H4 (cell line): ENCODE measurements around the gene IL17RB. TPM values are rescaled to one million over a fixed set of nuclear protein-coding genes. Genes with fewer than 3 reads are reported as not detected.

Source experiments
- DNase-seq: peaks from one replicate; pipeline ENCODE4 v3.0.0-alpha.2; 2015; ENCODE audit warnings: low spot score
- total RNA-seq: library from RNA; depleted of rRNA; stranded (reverse); fragments of >200 nt; shearing (Covaris generic); gene quantifications from 2 replicates; pipeline ENCODE4 v1.2.3, GENCODE V29; 2014

Gene IL17RB
- total RNA-seq, 1 experiment from 2014 or later = 0.39 TPM

- DNase-seq = no peak
Observed at GRCh38 chr3:53811143-53811927, 35.0 kb upstream of the IL17RB start.

DNA sequence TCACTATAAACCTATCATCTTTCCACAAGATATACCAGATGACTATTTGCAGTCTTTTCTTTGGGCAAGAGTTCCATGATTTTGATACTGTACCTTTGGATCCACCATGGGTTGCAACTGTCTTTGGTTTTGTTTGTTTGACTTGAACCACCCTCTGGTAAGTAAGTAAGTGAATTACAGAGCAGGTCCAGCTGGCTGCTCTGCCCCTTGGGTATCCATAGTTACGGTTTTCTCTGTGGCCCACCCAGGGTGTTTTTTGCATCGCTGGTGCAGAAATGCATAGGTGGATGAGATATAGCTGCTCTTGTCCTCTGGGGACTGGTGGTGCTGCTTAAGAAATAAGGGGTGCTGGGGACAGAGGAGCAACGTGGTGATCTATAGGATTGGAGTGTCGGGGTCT is 33.9 kb upstream of the IL17RB start:
- no peak for DNase-seq

DNA sequence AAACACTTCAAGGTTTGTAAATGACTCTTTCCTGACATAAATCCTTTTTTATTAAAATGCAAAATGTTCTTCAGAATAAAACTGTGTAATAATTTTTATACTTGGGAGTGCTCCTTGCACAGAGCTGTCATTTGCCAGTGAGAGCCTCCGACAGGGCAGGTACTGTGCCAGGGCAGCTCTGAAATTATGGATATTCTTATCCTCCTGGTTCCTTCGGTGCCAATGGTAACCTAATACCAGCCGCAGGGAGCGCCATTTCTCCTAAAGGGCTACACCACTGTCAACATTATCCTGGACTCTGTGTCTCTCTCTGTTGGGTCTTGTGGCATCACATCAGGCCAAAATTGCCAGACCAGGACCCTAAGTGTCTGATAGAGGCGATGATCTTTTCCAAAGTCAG is 33.1 kb upstream of the IL17RB start:
- no peak for DNase-seq

- no peak for DNase-seq
Observed at GRCh38 chr3:53813876-53814275, 32.5 kb upstream of the IL17RB start.

GRCh38 chr3:53815067-53815466 is 31.3 kb upstream of the IL17RB start:
- DNase-seq = no peak

GRCh38 chr3:53815651-53816050 is 30.7 kb upstream of the IL17RB start:
- DNase-seq = no peak

GRCh38 chr3:53816425-53816824 is 29.9 kb upstream of the IL17RB start:
- no peak for DNase-seq

DNA sequence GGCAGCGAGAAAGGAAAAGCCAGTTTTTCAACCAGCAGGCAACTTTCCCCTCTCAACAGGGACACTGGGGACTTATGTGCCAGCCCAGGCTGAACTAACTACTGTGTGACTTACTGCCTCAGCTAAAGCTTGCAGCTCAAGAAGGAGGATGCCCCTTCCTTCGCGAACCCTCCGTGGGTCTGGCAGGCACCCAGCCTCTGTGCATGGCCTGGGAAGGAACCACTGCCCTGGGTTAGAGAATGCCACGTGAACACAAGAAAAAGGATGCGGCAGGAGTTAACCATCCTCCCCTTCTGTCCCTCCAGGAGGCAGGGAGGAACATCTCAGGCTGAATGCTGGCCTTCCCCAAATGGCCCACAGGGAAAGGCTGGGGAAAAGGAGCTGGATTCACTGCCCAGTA is 29.2 kb upstream of the IL17RB start:
- no peak for DNase-seq

DNA sequence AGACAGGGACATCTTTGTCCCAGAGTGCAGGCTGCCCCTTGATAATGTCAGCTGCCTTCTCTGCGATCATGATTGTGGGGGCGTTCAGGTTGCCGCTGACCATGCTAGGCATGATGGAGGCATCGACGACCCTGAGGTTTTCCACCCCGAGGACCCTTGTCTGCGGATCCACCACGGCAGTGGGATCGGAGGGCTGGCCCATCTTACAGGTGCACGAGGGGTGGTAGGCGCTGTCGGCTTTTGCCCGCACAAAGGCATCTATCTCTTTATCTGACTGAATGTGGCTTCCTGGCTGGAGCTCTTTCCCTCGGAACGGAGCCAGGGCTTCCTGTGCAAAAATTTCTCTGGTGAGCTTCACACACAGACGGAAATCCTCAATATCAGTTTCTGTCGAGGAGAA is 28.6 kb upstream of the IL17RB start:
- no peak for DNase-seq

GRCh38 chr3:53818221-53819162 is 27.9 kb upstream of the IL17RB start:
- no peak for DNase-seq

DNA sequence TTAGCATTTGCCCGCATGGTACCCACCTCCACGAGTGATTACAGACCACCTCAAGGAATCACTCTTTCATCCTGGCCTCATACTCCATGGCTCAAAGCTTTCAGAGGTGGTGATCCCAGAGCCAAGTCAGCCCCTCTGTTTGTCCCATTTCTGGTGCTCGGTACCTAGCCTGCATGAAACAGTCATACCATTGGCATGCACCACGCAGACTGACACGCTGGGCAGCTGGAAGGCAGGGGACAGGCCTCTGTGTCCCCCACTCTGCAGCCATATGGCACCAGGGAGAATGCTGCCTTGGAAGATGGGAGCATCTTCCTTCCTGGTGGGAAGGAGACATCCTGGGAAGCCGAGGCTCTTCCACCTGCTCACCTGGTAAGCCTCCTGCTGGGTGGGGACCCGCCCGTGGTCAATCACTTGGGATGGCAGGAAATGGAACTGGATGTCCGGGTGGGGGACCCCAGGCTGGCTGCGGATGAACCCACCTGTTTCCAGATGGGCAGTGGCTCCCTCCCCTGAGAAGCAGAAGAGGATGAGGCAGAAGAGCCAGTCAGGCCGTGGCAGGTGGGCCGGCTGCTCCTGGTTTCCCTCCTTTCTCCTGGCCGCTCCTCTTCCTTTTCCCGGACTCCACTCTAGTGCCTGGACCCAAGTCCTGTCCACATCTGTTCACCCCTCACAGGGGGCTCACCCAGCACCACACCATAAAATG is 27.1 kb upstream of the IL17RB start:
- DNase-seq = no peak

- DNase-seq = no peak
Observed at GRCh38 chr3:53820084-53820483, 26.3 kb upstream of the IL17RB start.

DNA sequence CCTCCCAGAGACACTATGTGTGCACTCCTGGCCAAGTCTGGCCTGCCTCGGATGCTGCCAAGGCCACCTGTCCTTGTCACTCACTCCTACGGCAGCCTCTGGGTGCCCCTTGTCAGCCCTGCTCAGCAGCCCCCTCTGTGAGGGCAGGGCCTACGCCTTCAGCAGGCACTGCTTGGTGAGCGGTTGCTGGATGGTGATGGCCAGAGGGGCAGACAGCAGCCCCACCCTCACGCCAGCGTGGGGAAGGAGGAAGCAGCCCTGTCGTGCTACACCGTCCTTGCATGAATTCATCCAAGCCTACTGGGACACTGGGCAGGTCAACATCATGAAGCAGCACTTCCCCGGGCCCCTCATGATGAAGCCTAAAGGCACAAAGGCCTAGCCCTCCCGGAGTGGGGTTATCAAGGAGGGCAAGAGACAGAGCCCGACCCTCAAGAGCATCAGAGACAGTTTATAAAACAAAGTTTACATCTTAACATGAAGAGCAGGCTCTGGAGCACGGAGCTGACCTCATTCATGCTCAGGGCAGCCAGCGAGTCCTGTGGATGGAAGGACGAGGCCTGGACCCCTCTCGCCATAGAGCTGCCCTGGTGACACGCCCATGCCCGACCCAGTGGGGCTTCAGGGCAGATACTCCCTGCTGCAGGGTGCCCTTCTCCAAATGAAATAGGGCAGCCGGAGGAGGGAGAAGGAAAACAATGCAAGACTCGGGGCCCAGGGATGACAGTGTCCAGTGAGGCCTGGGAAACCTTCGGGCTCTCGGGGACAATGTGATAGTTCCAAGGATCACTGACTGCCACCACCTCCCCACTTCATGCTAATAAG is 25.4 kb upstream of the IL17RB start:
- no peak for DNase-seq

DNA sequence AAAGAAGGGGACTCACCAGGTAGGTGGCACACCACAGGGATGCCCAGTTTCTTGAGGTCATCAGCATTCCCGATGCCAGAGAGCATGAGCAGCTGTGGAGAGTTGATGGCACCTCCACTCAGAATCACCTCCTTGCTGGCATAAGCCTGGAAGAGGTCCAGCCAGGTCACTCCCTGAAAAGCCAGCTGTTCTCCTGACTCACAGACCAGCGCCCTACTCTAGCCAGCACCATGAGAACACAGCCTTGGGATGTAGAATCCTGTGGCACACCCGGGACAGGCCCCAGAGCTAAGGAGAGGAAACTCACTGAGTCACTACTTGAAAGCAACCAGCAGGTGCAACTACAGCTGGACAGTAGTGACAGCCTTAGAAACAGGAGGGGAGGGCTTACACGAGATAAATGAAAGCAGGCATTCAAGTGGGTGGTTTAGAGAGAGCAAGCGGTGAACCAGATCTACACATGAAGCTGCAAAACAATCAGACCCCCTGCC is 24.7 kb upstream of the IL17RB start:
- DNase-seq = peak; percentile 9

DNA sequence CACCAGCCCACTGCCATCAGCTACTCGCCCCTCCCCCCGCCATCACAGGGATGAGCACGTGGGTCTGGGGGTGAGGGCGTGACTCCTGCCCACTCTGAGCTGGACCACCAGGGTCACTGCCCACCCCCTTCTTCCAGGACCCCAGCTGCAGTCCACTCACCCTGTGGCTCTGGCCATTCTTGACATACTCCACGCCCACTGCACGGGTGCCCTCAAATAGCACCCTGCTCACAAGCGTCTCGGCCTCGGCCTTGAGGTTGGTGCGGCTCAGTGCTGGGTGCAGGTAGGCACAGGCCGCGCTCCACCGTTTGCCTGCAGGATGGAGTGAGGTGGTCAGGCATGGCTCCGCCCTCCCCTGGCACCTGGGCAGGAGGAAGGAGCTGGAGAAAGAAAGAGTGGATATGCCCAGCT is 24.0 kb upstream of the IL17RB start:
- DNase-seq = no peak

- no peak for DNase-seq
Observed at GRCh38 chr3:53823026-53823955, 23.1 kb upstream of the IL17RB start.

DNA sequence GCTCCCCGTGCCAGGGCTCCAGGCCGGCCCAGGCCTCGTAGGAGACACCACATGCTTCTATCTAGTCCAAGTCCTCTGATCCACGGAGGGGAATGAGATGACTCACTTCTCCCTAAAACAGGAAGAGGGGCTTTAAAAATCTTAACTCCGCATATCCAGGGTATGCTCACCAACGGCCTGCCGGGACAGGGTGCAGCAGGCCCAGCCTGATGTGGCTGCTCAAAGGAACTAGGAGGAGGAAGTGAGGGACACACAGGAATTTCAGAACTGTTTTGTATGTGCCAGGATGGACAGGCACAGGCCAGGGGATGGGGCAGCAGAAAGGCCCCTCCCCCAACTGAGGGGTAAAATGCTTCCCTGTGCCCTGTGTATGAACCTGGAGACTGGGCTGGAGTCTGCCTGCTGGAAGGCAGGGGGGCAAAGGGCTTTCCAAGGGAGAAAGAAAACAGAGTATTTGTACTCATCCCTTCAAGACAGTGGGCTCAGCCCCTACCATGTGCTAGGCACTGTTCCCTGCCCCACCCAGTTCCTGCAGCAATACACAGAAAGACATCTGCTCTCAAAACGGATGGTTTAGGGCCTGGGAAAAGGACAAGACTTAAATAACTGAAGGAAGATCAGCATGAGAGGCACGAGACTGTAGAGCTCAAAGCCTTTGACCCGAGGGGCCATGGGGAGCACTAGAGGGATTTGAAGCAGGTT is 22.3 kb upstream of the IL17RB start:
- DNase-seq = no peak

- DNase-seq = no peak
Observed at GRCh38 chr3:53824795-53825194, 21.6 kb upstream of the IL17RB start.

DNA sequence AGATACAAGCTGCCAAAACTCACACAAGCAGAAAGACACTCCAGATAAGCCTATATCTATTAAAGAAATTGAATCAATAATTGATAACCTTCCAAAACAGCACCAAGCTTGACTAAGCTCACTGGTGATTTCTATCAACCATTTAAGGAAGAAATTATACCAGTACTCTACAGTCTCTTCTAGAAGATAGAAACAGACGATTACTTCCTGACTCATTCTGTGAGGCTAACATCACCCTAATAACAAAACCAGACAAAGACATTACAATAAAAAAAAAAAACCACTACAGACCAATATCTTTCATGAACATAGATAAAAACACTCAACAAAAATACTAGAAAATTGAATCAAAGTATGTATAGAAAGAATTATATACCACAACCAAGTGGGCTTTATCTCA is 20.3 kb upstream of the IL17RB start:
- no peak for DNase-seq
